Choroid plexus epithelial cell (primary cell): ENCODE data around the gene EIF1B.

Experiments used
- DNase-seq: peaks from one replicate; pipeline ENCODE4 v3.0.0-alpha.2; 2010; ENCODE audit warnings: low read depth
- H3K4me3 ChIP-seq: 2 replicates; pipeline ENCODE4 v1.5.1; 2011; ENCODE audit warnings: low read depth, mild to moderate bottlenecking, control low read depth, low read length, moderate library complexity
- CTCF ChIP-seq: conservative IDR thresholded peaks from 2 replicates; pipeline ENCODE4 v1.5.1; 2011; ENCODE audit warnings: low read depth, mild to moderate bottlenecking, control low read depth, inconsistent platforms, low read length, moderate library complexity

The EIF1B gene

GRCh38 chr3:40332684-40333083 lies 23.2 kb downstream of the EIF1B start:
- no peak for DNase-seq
- no peak for TF ChIP-seq CTCF
- H3K4me3 ChIP-seq = no peak overlapping the region

GRCh38 chr3:40333416-40333815 lies 23.9 kb downstream of the EIF1B start:
- H3K4me3 ChIP-seq = no peak overlapping the region
- no peak for TF ChIP-seq CTCF
- no peak for DNase-seq

- no peak for TF ChIP-seq CTCF
- DNase-seq = no peak
These were observed 24.3 kb downstream of the EIF1B start for GRCh38 chr3:40333852-40334251.

GRCh38 chr3:40336101-40336500 lies 26.6 kb downstream of the EIF1B start:
- H3K4me3 ChIP-seq = no peak overlapping the region
- no peak for TF ChIP-seq CTCF
- DNase-seq = no peak

More at GRCh38 chr3:40333852-40334251, 24.3 kb downstream of the EIF1B start:
- no peak overlapping the region for H3K4me3 ChIP-seq

GRCh38 chr3:40336511-40337135 lies 27.1 kb downstream of the EIF1B start:
- no peak for DNase-seq
- no peak overlapping the region for H3K4me3 ChIP-seq
- no peak for TF ChIP-seq CTCF

GRCh38 chr3:40337136-40338108 lies 27.9 kb downstream of the EIF1B start:
- DNase-seq = no peak
- no peak overlapping the region for H3K4me3 ChIP-seq
- TF ChIP-seq CTCF = no peak

- DNase-seq = no peak
- TF ChIP-seq CTCF = no peak
- no peak overlapping the region for H3K4me3 ChIP-seq
These were observed 30.4 kb downstream of the EIF1B start for GRCh38 chr3:40339871-40340270.
